Motor neuron (in vitro differentiated cells): ENCODE data around the gene DMRT1. TPM values are rescaled to one million over a fixed set of nuclear protein-coding genes. Genes with fewer than 3 reads are reported as not detected.
A peak's percentile ranks its signal among the peaks of the same experiment; 100 is the strongest.
"Not testable (repeated sequence)": the region's sequence is repeated elsewhere in the genome, so short reads cannot be mapped to it uniquely, and the experiment has no call there.

Experiments
- ATAC-seq, 8 experiments: fragments of 200-7000 bp; cut with Tn5 transposase; replicated peaks in 6 of 8; 2 replicates each; pipeline ENCODE4 v1.8.0; 2021; ENCODE audit warnings: mild to moderate bottlenecking in 8 of 8, moderate library complexity in 8 of 8
- H3K27ac ChIP-seq, 2 donors: fragments of 250-450 bp; sonication (Bioruptor Pico); 2 replicates each; pipeline ENCODE4 v1.9.0; 2021; ENCODE audit warnings: antibody characterized with exemption in 2 of 2, mild to moderate bottlenecking in 2 of 2, moderate library complexity in 1 of 2
- H3K4me1 ChIP-seq, 2 donors: fragments of 250-450 bp; sonication (Bioruptor Pico); replicated peaks in 1 of 2; 2 replicates each; pipeline ENCODE4 v1.6.1; 2021; ENCODE audit warnings: antibody characterized with exemption in 2 of 2, mild to moderate bottlenecking in 2 of 2, moderate library complexity in 1 of 2
- H3K4me3 ChIP-seq, 5 donors: fragments of 250-450 bp; sonication (Bioruptor Pico); 2 replicates each; pipeline ENCODE4 v1.9.0; 2021; ENCODE audit warnings: antibody characterized with exemption in 5 of 5, mild to moderate bottlenecking in 5 of 5, moderate library complexity in 4 of 5
- WGBS, 10 experiments: fragments of 450-650 bp; shearing (Covaris generic); methylation state at CpG; one replicate each; pipeline ENCODE4 v1.0.0; 2022; 5-methylcytosine and 5-hydroxymethylcytosine counted together
- in situ Hi-C, 9 experiments: fragments of 400-800 bp; cut with MboI; loops; one replicate each; pipeline ENCODE4 v1.15.0; 2021; ENCODE audit warnings: low sequenced_read_pairs in 9 of 9, low pct_unique_long_range_greater_than_20kb in 2 of 9; ENCODE audit not compliant: unreplicated experiment in 9 of 9
- total RNA-seq, 8 experiments: library from RNA; unstranded; fragments of 300-600 nt; gene quantifications; 2 replicates each; pipeline versions ENCODE4 v1.2.3 to v1.2.4, GENCODE V29; 2022

Gene DMRT1
- total RNA-seq, 8 experiments from 2014 or later = 0.05 to 0.45 (median 0.08) TPM; not detected in 5

DNA sequence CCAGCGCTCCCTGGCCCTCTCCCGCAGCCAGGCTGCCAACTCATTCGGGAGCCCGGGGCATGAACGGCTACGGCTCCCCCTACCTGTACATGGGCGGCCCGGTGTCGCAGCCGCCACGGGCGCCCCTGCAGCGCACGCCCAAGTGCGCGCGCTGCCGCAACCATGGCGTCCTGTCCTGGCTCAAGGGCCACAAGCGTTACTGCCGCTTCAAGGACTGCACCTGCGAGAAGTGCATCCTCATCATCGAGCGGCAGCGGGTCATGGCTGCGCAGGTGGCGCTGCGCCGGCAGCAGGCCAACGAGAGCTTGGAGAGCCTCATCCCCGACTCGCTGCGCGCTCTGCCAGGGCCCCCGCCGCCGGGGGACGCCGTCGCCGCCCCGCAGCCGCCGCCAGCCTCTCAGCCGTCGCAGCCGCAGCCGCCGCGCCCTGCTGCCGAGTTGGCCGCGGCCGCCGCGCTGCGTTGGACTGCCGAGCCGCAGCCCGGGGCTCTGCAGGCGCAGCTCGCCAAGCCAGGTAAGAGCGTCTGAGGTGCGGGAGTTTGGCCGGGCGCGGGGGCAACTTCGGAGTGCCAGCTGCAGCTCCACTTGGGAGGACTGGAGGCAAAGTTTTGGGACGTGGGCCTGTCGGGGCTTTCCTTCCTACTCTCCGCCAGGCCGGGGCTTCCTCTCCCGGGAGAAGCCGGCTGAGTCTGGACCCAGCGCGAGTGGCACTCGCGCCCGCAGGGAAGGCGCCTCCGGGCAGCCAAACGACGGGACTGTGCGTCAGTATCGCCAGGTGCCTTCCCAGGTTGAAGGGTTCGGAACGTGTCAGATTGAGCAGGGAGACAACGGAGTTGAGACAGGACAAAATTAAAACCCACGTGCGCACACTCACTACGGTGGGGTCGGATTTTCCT, 135.7 kb downstream of the DMRT1 start:
- no peak overlapping the region for H3K27ac ChIP-seq
- H3K4me3 ChIP-seq = peak overlapping the region; percentile 8 to 41 (median 29)
- WGBS, 10 experiments = 0 to 59% (median 3%) methylated on average over 1 to 32 of the region's 92 CpGs; no CpG with 5 or more reads in 5 of the 10 experiments
- in situ Hi-C loops = loop anchor here in 2 of 9 experiments (25.0 kb wide), 1 partner anchor 365 kb away; no protein-coding TSS in a partner anchor
- peak in 4 of 8 experiments; percentile 20 to 60 (median 26) for ATAC-seq
- peaks cover 0 to 8% of the 10 kb centered on the region in 2 donors for H3K4me1 ChIP-seq

DNA sequence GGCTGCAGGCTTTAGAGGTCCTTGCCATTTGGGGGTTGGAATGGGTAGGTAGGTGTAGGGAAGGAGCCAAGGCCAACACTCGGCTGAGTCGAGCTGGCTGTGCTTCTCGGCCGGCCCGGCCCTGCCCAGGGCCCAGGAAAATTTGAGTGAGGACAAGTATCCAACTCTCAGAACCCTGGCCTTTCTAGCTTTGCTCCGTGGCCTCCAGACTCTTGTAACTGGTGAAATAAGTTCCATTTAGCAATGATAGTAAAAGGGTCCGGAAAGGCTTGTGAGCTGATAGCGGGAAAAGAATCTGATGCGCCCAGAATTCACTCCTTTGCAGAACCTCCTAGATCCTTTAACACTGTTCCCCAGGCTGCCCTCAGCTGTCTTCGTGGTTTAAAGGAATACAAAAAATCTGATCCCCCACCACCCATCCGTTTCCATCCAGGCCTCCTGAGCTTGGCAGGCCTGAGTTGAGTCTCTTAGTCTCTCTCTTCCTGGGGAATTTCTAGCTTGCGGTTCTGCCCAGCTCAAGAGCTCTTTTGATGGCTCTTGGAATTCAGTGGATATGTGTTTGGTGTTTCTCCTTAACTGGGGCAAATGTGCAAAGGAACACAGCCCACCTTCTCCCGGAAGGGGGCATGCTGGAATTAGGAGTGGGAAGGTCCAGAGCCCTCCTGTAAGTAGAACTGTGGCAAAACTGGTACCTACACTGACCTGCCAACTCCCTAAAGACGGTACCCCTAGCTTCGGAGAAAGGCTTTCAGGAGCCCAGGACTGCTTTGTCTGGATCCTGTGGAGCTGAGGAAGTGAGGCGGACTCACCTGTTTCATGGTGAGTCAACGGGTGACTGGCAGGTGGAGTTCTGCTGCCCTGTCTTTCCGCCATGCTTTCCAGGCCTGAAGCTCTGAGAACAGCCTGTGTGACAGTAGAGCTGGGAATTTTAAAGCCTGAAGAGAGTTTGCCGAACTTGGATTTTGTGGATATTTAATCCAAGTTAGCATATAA, 136.6 kb downstream of the DMRT1 start:
- ATAC-seq = no peak
- in situ Hi-C loops = loop anchor here in 2 of 9 experiments (25.0 kb wide), 1 partner anchor 366 kb away; no protein-coding TSS in a partner anchor
- H3K4me3 ChIP-seq = peak overlapping the region in 2 of 5 donors; percentile 29 to 41
- H3K4me1 ChIP-seq = peaks cover 0 to 8% of the 10 kb centered on the region in 2 donors
- no peak overlapping the region for H3K27ac ChIP-seq
- 13 to 79% (median 33%) methylated on average over 1 to 12 of the region's 19 CpGs; no CpG with 5 or more reads in 2 of the 10 experiments for WGBS, 10 experiments

- 0 to 45% (median 11%) methylated on average over 1 to 2 of the region's 2 CpGs; no CpG with 5 or more reads in 1 of the 10 experiments for WGBS, 10 experiments
- H3K4me3 ChIP-seq = no peak overlapping the region
- ATAC-seq = no peak
- in situ Hi-C loops = loop anchor here in 2 of 9 experiments (25.0 kb wide), 1 partner anchor 368 kb away; no protein-coding TSS in a partner anchor
- H3K4me1 ChIP-seq = peaks cover 0 to 8% of the 10 kb centered on the region in 2 donors
- no peak overlapping the region for H3K27ac ChIP-seq
Observed at GRCh38 chr9:979983-980382, 138.5 kb downstream of the DMRT1 start.

GRCh38 chr9:980640-981039, 139.1 kb downstream of the DMRT1 start:
- Histone ChIP-seq H3K4me1 (peaks cover 0 to 8% of the 10 kb centered on the region in 2 donors), H3K4me3 (no peak overlapping the region), H3K27ac (no peak overlapping the region)
- no peak for ATAC-seq
- WGBS, 10 experiments = 0 to 27% (median 8%) methylated on average over 1 to 4 of the region's 4 CpGs; no CpG with 5 or more reads in 2 of the 10 experiments
- in situ Hi-C loops = loop anchor here in 2 of 9 experiments (25.0 kb wide), 1 partner anchor 368 kb away; no protein-coding TSS in a partner anchor

DNA sequence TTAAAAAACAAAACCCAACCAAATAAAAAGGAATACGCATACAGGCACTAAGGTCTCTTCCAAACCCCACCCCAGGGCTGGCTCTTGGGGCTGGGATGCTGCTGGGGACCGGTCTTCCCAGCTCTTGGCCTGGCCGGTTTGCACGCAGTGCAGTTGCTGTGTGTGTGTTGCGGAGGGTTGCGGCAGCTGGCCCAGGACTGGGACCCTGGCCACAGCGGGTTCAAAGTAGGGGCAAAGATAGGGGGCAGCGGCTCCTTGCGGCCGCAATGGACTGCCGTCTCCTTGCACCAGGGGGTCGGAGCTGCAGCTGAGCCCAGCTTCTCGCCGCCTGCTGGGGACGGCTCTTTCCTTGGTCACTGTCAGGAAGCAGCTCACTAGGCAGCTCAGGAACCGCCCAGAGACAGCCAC, 140.0 kb downstream of the DMRT1 start:
- H3K4me3 ChIP-seq = no peak overlapping the region
- 4 to 60% (median 15%) methylated on average over 1 to 9 of the region's 16 CpGs; no CpG with 5 or more reads in 5 of the 10 experiments for WGBS, 10 experiments
- peak in 5 of 8 experiments; percentile 24 to 49 (median 26) for ATAC-seq

GRCh38 chr9:982394-983230, 141.1 kb downstream of the DMRT1 start:
- Histone ChIP-seq H3K4me1 (no peaks in the 10 kb centered on the region), H3K27ac (no peak overlapping the region), H3K4me3 (no peak overlapping the region)
- in situ Hi-C loops = loop anchor here in 2 of 9 experiments (25.0 kb wide), 1 partner anchor 370 kb away; no protein-coding TSS in a partner anchor
- ATAC-seq = peak in 6 of 8 experiments; percentile 35 to 87 (median 63)
- 15 to 53% (median 40%) methylated on average over 4 to 13 of the region's 15 CpGs for WGBS, 10 experiments

More for the DNA sequence above, 140.0 kb downstream of the DMRT1 start:
- H3K4me1 ChIP-seq = peaks cover 0 to 4% of the 10 kb centered on the region in 2 donors
- in situ Hi-C loops = loop anchor here in 2 of 9 experiments (25.0 kb wide), 1 partner anchor 369 kb away; no protein-coding TSS in a partner anchor
- H3K27ac ChIP-seq = no peak overlapping the region

GRCh38 chr9:994005-994404, 152.5 kb downstream of the DMRT1 start:
- in situ Hi-C loops = loop anchor here in 3 of 9 experiments (10.0 to 25.0 kb wide), 2 partner anchors 99 to 382 kb away; no protein-coding TSS in a partner anchor
- H3K4me3 ChIP-seq = no peak overlapping the region
- no peak overlapping the region for H3K27ac ChIP-seq
- no peak for ATAC-seq
- H3K4me1 ChIP-seq = no peaks in the 10 kb centered on the region
- WGBS, 10 experiments = 13 to 81% (median 61%) methylated on average over 1 to 4 of the region's 4 CpGs; no CpG with 5 or more reads in 2 of the 10 experiments

DNA sequence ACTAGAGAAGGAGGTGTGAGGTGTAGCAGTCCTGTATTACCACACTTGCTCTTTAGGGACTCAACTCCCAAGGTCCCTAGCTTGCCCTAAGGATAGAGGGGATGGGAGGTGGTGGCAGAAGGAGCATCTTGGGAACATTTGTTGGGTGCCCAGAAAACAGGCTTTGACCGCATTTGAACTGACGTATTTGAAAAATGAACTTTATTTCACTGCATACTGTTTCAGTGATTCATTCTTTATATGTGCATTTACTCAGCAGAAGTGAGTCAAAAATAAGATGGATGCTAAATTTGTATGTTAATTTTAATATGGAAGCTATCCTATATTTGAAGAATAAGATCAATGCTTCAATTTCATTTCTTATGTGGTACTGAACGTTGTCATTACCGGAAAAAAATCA, 153.7 kb downstream of the DMRT1 start:
- Histone ChIP-seq H3K4me1 (no peaks in the 10 kb centered on the region), H3K4me3 (no peak overlapping the region), H3K27ac (no peak overlapping the region)
- WGBS, 10 experiments = 40 to 93% (median 90%) methylated on average over 3 to 4 of the region's 4 CpGs; no CpG with 5 or more reads in 3 of the 10 experiments
- in situ Hi-C loops = loop anchor here in 3 of 9 experiments (10.0 to 25.0 kb wide), 2 partner anchors 100 to 383 kb away; no protein-coding TSS in a partner anchor
- ATAC-seq = peak in 1 of 8 experiments; percentile 35

DNA sequence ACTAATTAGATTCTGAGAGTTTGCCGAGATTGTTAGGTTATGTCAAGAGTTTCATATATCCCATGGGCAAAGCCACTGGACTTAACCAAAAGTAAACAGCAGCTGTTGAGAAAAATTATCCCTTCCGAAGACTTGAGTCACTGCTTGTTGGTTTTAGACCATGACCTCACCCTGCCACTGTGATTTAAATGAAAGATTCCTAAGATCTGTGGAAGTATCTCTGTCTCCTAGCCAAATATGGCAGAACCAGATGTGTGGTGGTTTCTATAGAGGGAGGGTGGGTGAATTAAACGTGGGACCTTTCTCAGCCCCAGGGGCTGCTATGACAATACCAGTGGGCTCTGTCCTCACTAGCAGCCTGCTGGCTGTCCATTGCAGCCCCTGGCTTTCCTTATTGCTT, 154.3 kb downstream of the DMRT1 start:
- WGBS, 10 experiments = 0 to 50% (median 20%) methylated on average over 1 to 3 of the region's 3 CpGs; no CpG with 5 or more reads in 3 of the 10 experiments
- in situ Hi-C loops = loop anchor here in 3 of 9 experiments (10.0 to 25.0 kb wide), 2 partner anchors 101 to 383 kb away; no protein-coding TSS in a partner anchor
- H3K27ac ChIP-seq = no peak overlapping the region
- H3K4me1 ChIP-seq = no peaks in the 10 kb centered on the region
- ATAC-seq = peak in 5 of 8 experiments; percentile 47 to 92 (median 68)
- H3K4me3 ChIP-seq = no peak overlapping the region

GRCh38 chr9:998299-999110, 157.0 kb downstream of the DMRT1 start:
- H3K4me1 ChIP-seq = not testable (repeated sequence)

More at GRCh38 chr9:998299-999110, 157.0 kb downstream of the DMRT1 start:
- in situ Hi-C loops = loop anchor here in 3 of 9 experiments (10.0 to 25.0 kb wide), 2 partner anchors 104 to 386 kb away; no protein-coding TSS in a partner anchor
- not testable (repeated sequence) for ATAC-seq, H3K27ac ChIP-seq, H3K4me3 ChIP-seq
- 94 to 100% (median 100%) methylated on average over 1 to 4 of the region's 55 CpGs; no CpG with 5 or more reads in 6 of the 10 experiments for WGBS, 10 experiments
